ENCODE results near the gene GRM5.

Gene GRM5

DNA sequence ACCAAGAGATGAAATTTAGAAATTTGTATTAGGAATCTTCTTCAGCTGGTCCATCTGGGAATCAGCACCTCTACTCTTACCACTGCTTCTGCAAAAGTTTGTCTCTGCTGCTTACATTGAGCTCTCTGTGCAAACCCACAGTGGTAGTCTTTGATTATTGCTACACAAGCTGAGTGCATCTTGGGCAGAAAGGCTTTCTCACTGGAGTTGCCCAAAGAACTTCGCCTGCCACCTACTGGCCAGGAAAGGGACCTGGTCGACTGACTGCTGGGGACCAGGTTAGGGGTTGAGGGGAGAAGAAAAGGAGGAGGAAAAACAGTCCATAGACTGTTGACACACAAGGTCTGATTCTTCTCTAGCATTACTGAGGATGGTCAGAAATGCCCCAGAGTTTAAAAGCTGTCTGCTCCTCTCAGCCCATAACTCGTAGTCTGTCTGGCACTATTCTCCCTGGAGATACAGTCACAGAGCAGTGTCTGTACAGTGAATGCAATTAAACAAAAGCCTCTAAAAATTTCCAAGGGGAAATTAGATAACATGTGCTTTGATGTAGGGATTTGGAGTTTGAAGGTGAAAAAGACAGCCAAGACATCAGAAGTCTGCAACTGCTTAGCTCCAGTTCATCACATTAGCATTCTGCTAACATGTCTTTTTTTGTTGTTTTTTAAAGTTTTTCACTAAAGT lies 513.3 kb downstream of the GRM5 start:
- DNase-seq (ENCODE audit: low read depth), result peak; percentile 76
- TF ChIP-seq, protein P1, sequence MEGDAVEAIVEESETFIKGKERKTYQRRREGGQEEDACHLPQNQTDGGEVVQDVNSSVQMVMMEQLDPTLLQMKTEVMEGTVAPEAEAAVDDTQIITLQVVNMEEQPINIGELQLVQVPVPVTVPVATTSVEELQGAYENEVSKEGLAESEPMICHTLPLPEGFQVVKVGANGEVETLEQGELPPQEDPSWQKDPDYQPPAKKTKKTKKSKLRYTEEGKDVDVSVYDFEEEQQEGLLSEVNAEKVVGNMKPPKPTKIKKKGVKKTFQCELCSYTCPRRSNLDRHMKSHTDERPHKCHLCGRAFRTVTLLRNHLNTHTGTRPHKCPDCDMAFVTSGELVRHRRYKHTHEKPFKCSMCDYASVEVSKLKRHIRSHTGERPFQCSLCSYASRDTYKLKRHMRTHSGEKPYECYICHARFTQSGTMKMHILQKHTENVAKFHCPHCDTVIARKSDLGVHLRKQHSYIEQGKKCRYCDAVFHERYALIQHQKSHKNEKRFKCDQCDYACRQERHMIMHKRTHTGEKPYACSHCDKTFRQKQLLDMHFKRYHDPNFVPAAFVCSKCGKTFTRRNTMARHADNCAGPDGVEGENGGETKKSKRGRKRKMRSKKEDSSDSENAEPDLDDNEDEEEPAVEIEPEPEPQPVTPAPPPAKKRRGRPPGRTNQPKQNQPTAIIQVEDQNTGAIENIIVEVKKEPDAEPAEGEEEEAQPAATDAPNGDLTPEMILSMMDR (IDR thresholded peaks at IDR 0.05; ENCODE audit: insufficient read depth, low read depth, low read length, missing control alignments), result peak; percentile 85
- H3K4me3 ChIP-seq (ENCODE audit: low read depth, low read length), result no peak overlapping the region

DNA sequence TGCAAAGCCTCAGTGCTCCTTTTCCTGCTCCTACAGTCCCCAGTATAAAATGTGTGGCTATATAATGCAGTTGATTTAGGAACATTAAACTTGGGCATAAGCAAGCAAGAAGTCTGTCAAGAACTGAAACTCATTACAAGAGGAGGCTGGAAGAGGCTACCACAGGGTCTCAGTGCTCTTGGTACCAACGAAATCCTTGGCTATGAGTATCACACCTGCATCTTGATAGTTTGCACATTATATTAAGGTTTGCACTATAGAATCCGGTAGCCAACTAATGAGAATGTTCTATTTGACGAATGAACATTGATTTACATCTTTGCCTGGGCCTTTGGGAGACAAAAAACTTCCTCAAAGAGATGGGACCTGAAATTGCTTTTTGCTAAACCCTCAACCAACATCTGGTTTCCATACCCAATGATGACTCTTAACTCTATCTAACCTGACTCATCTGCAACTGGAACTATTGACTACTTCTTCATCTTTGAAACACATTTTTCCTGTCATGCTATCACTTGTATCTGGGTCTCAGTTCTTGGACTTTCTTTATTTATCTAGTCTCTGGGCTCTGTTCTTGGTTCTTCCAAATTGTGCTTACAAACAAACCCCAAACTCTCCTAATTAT lies 521.0 kb downstream of the GRM5 start:
- no peak overlapping the region for H3K4me3 ChIP-seq (ENCODE audit: low read depth, low read length)
- TF ChIP-seq, protein P1 (IDR thresholded peaks at IDR 0.05; ENCODE audit: insufficient read depth, low read depth, low read length, missing control alignments), result no peak
- no peak for DNase-seq (ENCODE audit: low read depth)

DNA sequence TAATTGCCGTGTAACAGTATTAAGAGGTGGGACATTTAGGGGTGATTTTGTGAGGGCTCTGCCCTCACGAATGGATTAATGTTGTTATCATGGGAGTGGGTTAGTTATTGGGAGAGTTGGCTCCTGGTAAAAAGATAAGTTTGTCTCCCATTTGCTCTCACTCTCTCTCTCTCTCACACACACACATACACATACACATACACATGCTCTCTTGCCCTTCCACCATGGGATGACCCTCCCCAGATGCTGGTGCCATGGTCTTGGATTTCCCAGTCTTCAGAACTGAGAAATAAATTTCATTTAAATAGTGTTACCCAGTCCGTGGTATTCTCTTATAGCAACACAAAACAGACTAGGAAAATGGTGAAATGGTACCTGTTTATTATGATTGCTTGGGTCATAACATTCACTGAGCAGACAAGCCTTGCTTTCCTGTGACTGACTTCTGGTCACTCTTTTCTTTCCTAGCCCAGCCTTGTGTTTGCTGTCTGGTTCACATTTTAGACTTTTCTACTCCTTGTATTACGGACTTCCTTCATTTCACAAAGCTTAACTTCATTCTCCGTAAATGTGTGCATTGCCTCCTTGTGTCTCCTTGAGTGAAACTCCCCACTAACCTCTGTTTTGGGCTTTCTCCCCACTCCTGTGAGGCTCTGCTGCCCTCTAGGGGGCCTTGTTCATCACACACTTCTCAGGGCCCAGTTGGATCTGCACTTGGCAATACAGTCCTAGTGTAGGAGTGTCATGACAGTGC lies 521.7 kb downstream of the GRM5 start:
- TF ChIP-seq, protein P1 (IDR thresholded peaks at IDR 0.05; ENCODE audit: insufficient read depth, low read depth, low read length, missing control alignments), result peak; percentile 90
- DNase-seq (ENCODE audit: low read depth), result peak; percentile 90
- no peak overlapping the region for H3K4me3 ChIP-seq (ENCODE audit: low read depth, low read length)

DNA sequence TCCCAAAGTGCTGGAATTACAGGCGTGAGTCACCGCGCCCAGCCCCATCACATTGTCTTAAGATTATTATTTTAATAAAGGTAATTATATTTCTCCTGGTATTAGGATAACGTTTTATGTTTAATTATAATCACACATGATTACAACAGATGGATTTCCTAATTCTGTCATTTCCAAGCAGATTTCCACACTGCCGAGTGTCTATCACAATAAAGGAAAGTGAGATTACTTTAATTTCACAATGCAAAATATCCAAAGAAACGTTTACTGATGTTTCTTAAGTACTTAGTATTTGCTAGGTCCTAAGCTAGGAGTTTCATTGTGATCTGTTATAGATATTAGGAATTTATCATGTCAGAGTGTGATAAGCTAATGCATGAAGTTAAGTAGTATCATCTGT lies 524.8 kb downstream of the GRM5 start:
- no peak for DNase-seq (ENCODE audit: low read depth)
- no peak overlapping the region for H3K4me3 ChIP-seq (ENCODE audit: low read depth, low read length)

DNA sequence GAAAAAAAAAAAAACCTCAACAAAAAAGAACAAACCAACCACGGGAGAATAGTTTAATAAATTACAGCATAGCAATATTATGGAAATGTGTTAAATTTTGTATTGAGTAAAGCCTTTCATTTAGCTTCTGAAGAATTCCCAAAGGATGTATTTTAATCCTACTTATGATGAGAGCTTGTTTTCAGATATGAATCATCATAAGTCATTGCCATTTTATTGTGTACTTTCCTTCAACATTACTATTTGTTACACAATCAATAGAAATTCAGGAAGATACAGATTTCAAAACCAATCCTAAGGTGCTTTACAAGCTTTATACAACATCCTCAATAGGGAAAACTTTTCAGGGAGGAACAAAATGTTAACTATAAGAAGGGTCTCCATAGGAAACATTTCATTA lies 527.7 kb downstream of the GRM5 start:
- H3K4me3 ChIP-seq (ENCODE audit: low read depth, low read length), result no peak overlapping the region
- TF ChIP-seq, protein P1 (IDR thresholded peaks at IDR 0.05; ENCODE audit: insufficient read depth, low read depth, low read length, missing control alignments), result no peak
- DNase-seq (ENCODE audit: low read depth), result no peak

More for the DNA sequence above, 524.8 kb downstream of the GRM5 start:
- TF ChIP-seq, protein P1 (IDR thresholded peaks at IDR 0.05; ENCODE audit: insufficient read depth, low read depth, low read length, missing control alignments), result no peak

DNA sequence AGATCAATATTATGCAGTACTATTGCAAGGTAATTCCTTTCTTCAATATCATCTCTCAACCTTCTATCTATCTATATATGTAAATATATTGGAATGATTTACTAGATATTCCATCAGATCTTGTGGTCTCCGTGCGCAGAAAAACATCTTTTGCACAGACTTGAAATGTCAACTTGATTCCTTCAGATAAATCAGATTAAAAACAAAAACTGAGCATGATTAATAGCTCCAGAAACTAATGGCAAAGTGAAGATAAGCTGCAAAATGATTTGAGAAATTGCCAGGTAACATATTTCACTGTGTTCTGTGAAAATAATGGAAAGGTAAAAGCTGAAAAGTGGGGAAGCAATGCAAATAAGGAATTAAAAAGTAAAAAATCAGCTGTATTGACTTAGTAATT lies 528.2 kb downstream of the GRM5 start:
- H3K4me3 ChIP-seq (ENCODE audit: low read depth, low read length), result no peak overlapping the region
- DNase-seq (ENCODE audit: low read depth), result no peak
- TF ChIP-seq, protein P1 (IDR thresholded peaks at IDR 0.05; ENCODE audit: insufficient read depth, low read depth, low read length, missing control alignments), result no peak
